Measurements from ENCODE around the gene ERCC6L2. TPM values are rescaled to one million over a fixed set of nuclear protein-coding genes. Genes with fewer than 3 reads are reported as not detected.

The ERCC6L2 gene
- total and polyA plus RNA-seq, 9 donors = 14.9 to 66.2 (median 29.5) TPM

DNA sequence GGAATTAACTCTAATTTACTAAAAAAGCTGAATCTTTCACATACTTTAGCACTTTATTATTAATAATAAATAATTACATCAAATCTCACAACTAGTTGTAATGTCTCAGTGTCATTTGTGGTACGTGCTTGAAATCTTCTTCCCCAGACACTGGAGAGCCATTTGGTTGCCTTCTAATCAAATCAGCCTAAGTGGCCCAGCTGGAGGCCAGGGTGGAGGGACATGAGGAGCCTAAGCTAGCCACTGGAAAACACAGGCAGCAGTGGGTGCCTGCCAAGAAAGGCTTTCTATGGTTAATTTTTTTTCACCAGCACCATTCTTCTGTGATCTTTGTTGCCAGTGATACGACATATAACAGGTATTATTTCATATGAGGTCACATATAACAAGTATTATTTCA lies 117.0 kb downstream of the ERCC6L2 start:
- Histone ChIP-seq H3K9me3 (replicated peaks; ENCODE audit: control insufficient read depth, low read depth, low read length) (no peaks in the 10 kb centered on the region), H3K27ac (ENCODE audit: low read length) (no peak overlapping the region), H3K27me3 (ENCODE audit: control insufficient read depth, insufficient read depth, low read length) (no peaks in the 10 kb centered on the region), H3K4me3 (ENCODE audit: low read length) (no peak overlapping the region), H3K36me3 (ENCODE audit: control insufficient read depth, insufficient read depth, low read length) (peaks cover 12% of the 10 kb centered on the region), H3K4me1 (ENCODE audit: control insufficient read depth, insufficient read depth, low read length) (peaks cover 4% of the 10 kb centered on the region)
- WGBS (ENCODE audit: insufficient coverage) = no CpG with 5 or more reads among the region's 2 CpGs
- no peak for DNase-seq

DNA sequence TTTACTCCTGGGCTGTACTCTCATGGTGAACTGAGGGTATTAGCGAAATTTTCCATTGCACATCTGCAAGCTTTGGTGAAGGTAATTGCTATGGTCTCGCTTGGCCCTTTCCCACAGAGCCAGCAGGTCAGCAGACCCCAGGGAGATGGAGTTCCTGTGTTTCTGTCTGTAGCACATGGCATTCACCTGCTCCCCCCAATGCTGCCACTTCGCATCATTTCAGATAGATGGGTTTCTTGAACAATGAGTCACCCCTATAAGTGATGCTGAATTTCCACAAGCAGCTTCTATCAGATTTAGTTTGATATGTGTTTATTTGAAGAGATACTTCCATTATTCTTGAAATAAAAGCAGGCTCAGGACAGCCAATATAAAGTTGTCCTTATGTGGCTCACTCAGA lies 117.8 kb downstream of the ERCC6L2 start:
- H3K36me3 ChIP-seq (ENCODE audit: control insufficient read depth, insufficient read depth, low read length) = peaks cover 11% of the 10 kb centered on the region
- H3K27ac ChIP-seq (ENCODE audit: low read length) = no peak overlapping the region

DNA sequence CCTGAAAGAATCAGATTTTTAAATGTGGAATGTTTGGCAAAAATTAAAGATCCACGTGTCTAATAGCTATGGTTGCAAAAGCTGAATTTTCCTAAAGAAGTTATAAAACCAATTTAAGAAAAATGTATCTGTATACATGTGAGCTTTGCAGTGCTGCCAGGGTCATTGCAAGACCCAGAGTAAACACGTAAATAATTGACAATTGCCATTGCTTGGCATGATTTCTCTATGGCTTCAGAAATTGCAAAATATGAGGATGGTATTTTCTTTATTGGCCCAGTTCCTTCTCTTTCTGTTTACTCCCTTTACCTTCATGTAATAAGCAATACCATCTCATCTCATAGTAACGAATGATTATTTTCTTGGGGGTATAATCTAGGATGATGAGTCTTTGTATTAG lies 123.9 kb downstream of the ERCC6L2 start:
- no peaks in the 10 kb centered on the region for H3K4me1 ChIP-seq (ENCODE audit: control insufficient read depth, insufficient read depth, low read length)
- H3K4me3 ChIP-seq (ENCODE audit: low read length) = no peak overlapping the region
- no CpG with 5 or more reads among the region's 3 CpGs for WGBS (ENCODE audit: insufficient coverage)
- no peak for DNase-seq
- H3K9me3 ChIP-seq (replicated peaks; ENCODE audit: control insufficient read depth, low read depth, low read length) = no peaks in the 10 kb centered on the region
- no peaks in the 10 kb centered on the region for H3K27me3 ChIP-seq (ENCODE audit: control insufficient read depth, insufficient read depth, low read length)
- no peak overlapping the region for H3K27ac ChIP-seq (ENCODE audit: low read length)
- peaks cover 11% of the 10 kb centered on the region for H3K36me3 ChIP-seq (ENCODE audit: control insufficient read depth, insufficient read depth, low read length)

More for the DNA sequence above, 117.8 kb downstream of the ERCC6L2 start:
- WGBS (ENCODE audit: insufficient coverage) = no CpG with 5 or more reads among the region's 3 CpGs
- Histone ChIP-seq H3K4me3 (ENCODE audit: low read length) (no peak overlapping the region), H3K27me3 (ENCODE audit: control insufficient read depth, insufficient read depth, low read length) (no peaks in the 10 kb centered on the region), H3K9me3 (replicated peaks; ENCODE audit: control insufficient read depth, low read depth, low read length) (no peaks in the 10 kb centered on the region), H3K4me1 (ENCODE audit: control insufficient read depth, insufficient read depth, low read length) (peaks cover 4% of the 10 kb centered on the region)
- no peak for DNase-seq

DNA sequence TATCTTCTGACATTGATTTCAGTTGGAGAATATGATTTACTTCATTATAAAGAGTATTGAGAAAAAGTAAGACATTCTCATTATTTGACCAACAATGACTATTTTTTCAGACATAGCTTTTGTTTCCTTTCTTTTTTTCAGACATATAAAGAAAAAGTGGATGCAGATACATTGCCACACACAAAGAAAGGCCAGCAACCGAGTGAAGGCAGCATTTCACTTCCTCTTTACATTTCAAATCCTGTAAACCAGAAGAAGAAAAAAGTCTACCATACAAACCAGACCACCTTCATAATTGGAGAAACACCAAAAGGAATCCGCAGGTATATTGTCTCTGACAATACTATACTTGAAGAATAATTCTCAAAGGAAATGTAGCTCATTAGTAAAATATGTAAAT lies 128.9 kb downstream of the ERCC6L2 start:
- WGBS (ENCODE audit: insufficient coverage) = no CpG with 5 or more reads among the region's 2 CpGs

DNA sequence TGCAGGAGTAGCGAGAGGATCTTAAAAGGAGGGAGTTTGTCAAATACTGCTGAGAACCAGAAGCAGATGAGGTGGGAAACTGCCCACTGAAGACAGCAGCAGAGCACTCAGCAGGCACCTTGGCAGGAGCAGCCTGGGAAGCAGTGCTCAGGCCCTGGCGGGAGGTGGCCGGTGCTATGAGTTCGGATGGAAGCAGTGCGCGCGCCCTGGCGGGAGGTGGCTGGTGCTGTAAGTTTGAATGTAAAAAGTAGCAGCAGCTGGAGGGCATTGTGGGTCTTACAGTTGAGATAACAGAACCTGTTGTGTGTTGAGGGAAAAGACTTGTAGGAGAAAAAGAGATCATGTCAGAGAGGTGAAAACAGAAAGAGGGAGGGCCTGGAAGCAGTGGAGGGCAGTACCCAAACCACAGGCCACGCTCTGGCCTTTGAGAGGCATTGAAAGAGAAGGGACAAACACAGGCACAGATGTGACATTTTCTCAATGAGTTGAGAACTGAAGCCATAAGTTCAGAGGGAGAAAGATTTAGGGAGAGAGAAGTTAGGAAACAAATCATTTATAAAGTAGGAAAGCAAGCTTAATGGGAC lies 130.9 kb downstream of the ERCC6L2 start:
- no peak for DNase-seq
- no peak overlapping the region for H3K4me3 ChIP-seq (ENCODE audit: low read length)
- H3K9me3 ChIP-seq (replicated peaks; ENCODE audit: control insufficient read depth, low read depth, low read length) = no peaks in the 10 kb centered on the region
- no peaks in the 10 kb centered on the region for H3K4me1 ChIP-seq (ENCODE audit: control insufficient read depth, insufficient read depth, low read length)
- WGBS (ENCODE audit: insufficient coverage) = over 99% methylated on average over 9 of the region's 9 CpGs
- no peaks in the 10 kb centered on the region for H3K27me3 ChIP-seq (ENCODE audit: control insufficient read depth, insufficient read depth, low read length)
- peaks cover 41% of the 10 kb centered on the region for H3K36me3 ChIP-seq (ENCODE audit: control insufficient read depth, insufficient read depth, low read length)
- no peak overlapping the region for H3K27ac ChIP-seq (ENCODE audit: low read length)

More for the DNA sequence above, 128.9 kb downstream of the ERCC6L2 start:
- Histone ChIP-seq H3K9me3 (replicated peaks; ENCODE audit: control insufficient read depth, low read depth, low read length) (no peaks in the 10 kb centered on the region), H3K27ac (ENCODE audit: low read length) (no peak overlapping the region), H3K36me3 (ENCODE audit: control insufficient read depth, insufficient read depth, low read length) (peaks cover 32% of the 10 kb centered on the region), H3K4me1 (ENCODE audit: control insufficient read depth, insufficient read depth, low read length) (no peaks in the 10 kb centered on the region), H3K27me3 (ENCODE audit: control insufficient read depth, insufficient read depth, low read length) (no peaks in the 10 kb centered on the region), H3K4me3 (ENCODE audit: low read length) (no peak overlapping the region)
- no peak for DNase-seq

DNA sequence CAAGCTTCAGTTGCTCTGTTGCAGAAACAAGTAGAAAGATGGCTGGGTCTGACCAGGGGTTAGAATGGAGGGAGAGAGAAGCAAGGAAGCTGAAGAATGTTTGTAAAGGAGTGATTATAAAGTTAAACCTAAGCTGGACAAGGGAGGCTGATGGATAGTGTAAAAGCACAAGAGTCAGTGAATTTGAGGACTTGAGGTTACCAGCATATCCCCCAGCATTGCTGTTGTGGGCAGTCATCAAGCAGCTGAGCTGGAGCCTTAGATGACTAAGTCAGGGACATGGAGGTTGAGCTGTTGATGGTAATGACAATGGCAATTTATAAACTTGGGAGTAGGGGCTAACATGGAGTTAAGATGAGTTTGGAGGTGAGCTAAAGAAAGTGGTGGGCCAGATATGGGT lies 131.5 kb downstream of the ERCC6L2 start:
- DNase-seq = no peak
- H3K27me3 ChIP-seq (ENCODE audit: control insufficient read depth, insufficient read depth, low read length) = no peaks in the 10 kb centered on the region
- H3K4me1 ChIP-seq (ENCODE audit: control insufficient read depth, insufficient read depth, low read length) = no peaks in the 10 kb centered on the region
- H3K4me3 ChIP-seq (ENCODE audit: low read length) = no peak overlapping the region
- no peaks in the 10 kb centered on the region for H3K9me3 ChIP-seq (replicated peaks; ENCODE audit: control insufficient read depth, low read depth, low read length)
- H3K36me3 ChIP-seq (ENCODE audit: control insufficient read depth, insufficient read depth, low read length) = peaks cover 41% of the 10 kb centered on the region
- H3K27ac ChIP-seq (ENCODE audit: low read length) = no peak overlapping the region

DNA sequence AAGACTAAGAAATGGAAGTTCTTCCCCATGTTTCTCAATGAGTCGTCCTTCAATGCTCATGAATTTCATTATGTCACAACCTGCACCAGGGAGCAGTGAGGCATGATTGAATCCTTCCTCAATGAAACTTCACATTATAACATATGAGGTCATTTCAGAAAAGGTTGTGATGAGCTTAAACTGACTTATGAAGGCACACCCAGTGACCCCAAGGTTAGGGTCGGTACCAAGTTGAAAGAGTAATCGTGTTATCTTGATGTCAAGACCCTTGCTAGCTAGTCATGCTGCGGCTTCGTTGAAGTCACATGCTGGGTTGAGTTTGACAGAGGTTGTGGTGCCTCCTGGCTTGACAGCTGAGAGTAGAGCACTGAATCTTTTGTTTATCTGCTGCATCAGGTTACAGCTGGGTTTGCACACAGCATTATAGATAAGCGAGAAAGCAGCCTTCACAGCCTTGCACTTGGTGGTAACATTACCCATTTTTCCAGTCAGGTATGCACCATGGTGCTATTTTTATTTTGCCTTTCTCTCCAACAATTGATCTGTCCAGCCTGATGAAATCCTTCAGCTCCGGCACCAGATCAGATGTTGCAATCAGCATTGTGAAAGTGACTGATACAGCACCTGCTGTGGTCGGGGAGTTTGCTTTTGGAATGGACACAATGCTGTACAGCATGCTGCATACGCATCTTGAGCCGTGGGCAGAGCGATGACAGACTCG lies 133.2 kb downstream of the ERCC6L2 start:
- Histone ChIP-seq H3K27ac (ENCODE audit: low read length) (no peak overlapping the region), H3K27me3 (ENCODE audit: control insufficient read depth, insufficient read depth, low read length) (no peaks in the 10 kb centered on the region), H3K4me3 (ENCODE audit: low read length) (no peak overlapping the region), H3K36me3 (ENCODE audit: control insufficient read depth, insufficient read depth, low read length) (peaks cover 39% of the 10 kb centered on the region), H3K4me1 (ENCODE audit: control insufficient read depth, insufficient read depth, low read length) (no peaks in the 10 kb centered on the region), H3K9me3 (replicated peaks; ENCODE audit: control insufficient read depth, low read depth, low read length) (no peaks in the 10 kb centered on the region)
- no peak for DNase-seq
- 81% methylated on average over 7 of the region's 12 CpGs for WGBS (ENCODE audit: insufficient coverage)

DNA sequence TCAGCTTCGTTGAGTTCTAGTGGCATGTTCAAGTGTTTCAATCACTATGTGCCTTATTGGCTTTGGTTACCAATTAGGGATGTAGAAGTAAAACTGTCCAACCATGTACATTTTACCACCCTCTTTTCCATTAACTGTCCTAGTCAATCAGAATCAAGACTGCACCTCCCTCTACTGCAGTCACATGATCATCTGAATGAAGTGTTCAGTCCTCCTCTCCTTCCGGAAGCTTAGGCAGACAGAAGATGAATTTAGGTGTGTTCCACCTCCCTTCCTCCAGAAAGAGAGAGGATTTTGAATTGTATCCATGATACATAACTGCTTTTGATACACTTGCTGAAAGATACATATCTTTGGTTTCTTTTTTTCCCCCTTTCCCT lies 133.7 kb downstream of the ERCC6L2 start:
- Histone ChIP-seq H3K4me1 (ENCODE audit: control insufficient read depth, insufficient read depth, low read length) (no peaks in the 10 kb centered on the region), H3K36me3 (ENCODE audit: control insufficient read depth, insufficient read depth, low read length) (peaks cover 42% of the 10 kb centered on the region), H3K4me3 (ENCODE audit: low read length) (no peak overlapping the region), H3K9me3 (replicated peaks; ENCODE audit: control insufficient read depth, low read depth, low read length) (no peaks in the 10 kb centered on the region), H3K27ac (ENCODE audit: low read length) (no peak overlapping the region), H3K27me3 (ENCODE audit: control insufficient read depth, insufficient read depth, low read length) (no peaks in the 10 kb centered on the region)
- no CpG with 5 or more reads among the region's 2 CpGs for WGBS (ENCODE audit: insufficient coverage)
- no peak for DNase-seq

DNA sequence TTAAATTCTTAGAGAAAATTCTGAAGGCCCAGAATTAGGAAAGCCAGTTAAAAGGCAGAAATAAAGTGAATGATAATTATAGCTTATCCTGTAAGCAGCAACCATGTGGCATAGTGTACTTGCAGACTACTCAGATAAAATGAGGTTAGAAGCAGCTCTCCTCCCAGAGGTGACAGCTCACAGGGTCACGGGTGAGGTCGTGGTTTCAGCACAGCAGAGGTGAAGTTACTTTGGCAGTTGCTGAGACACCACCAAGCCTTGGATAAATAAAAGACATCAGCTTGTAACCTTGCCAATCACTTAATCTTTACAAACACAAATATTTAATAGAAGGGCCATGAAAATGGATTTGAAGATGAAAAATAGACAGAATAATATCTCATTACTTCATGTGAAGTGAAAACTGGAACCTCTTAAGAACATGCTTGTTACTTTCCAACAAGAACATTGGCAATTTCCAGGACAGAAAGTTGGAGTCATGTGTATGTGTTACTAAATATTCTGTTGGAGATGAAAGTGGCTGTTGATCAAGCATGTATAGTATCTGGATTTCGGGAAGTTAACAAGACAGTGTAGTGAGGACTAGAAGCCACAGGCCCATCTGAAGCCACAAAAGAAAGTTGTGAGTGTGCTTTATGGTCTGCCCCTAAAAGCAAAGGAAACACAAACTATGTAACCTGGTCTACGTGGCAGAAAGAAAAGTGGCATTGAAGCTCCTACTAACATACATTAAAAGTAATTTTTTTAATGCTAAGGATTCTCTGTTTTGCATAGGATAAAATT lies 134.4 kb downstream of the ERCC6L2 start:
- Histone ChIP-seq H3K4me3 (ENCODE audit: low read length) (no peak overlapping the region), H3K27me3 (ENCODE audit: control insufficient read depth, insufficient read depth, low read length) (no peaks in the 10 kb centered on the region), H3K27ac (ENCODE audit: low read length) (no peak overlapping the region), H3K4me1 (ENCODE audit: control insufficient read depth, insufficient read depth, low read length) (no peaks in the 10 kb centered on the region), H3K9me3 (replicated peaks; ENCODE audit: control insufficient read depth, low read depth, low read length) (no peaks in the 10 kb centered on the region), H3K36me3 (ENCODE audit: control insufficient read depth, insufficient read depth, low read length) (peaks cover 42% of the 10 kb centered on the region)
- no peak for DNase-seq
- WGBS (ENCODE audit: insufficient coverage) = 100% methylated on average over 1 of the region's 4 CpGs

DNA sequence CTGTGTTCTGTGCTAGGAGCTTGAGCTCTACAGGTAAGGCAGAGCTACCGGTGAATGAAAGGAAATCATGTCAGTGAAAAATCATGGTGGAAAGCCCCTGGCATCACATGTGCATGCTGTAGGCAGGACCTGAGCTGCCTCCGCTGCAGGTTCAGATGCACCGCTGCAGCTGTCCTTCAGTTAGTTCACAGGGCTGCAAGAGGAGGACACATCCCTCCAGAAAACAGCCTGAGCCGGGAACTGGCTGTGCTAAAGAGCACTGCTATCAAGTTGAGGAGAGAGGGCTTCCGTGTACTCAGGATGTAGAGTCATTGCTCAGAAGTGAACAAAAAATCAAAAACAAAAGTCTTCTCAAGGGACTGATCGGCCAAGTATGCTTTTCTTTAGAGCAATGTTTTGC lies 138.6 kb downstream of the ERCC6L2 start:
- H3K27me3 ChIP-seq (ENCODE audit: control insufficient read depth, insufficient read depth, low read length) = no peaks in the 10 kb centered on the region
- whole genome bisulfite sequencing (ENCODE audit: insufficient coverage) = 86% methylated on average over 3 of the region's 6 CpGs
- no peak overlapping the region for H3K27ac ChIP-seq (ENCODE audit: low read length)
- H3K9me3 ChIP-seq (replicated peaks; ENCODE audit: control insufficient read depth, low read depth, low read length) = no peaks in the 10 kb centered on the region
- DNase-seq = no peak
- H3K4me1 ChIP-seq (ENCODE audit: control insufficient read depth, insufficient read depth, low read length) = no peaks in the 10 kb centered on the region
- no peak overlapping the region for H3K4me3 ChIP-seq (ENCODE audit: low read length)
- peaks cover 17% of the 10 kb centered on the region for H3K36me3 ChIP-seq (ENCODE audit: control insufficient read depth, insufficient read depth, low read length)
